Keratinocyte (primary cell): ENCODE data around the gene ASNSD1. TPM values are rescaled to one million over a fixed set of nuclear protein-coding genes. Genes with fewer than 3 reads are reported as not detected.

Source experiments
- DNase-seq: peaks from one replicate; pipeline ENCODE4 v3.0.0-alpha.2; 2011; ENCODE audit warnings: low read depth, missing footprints, low spot score
- FAIRE-seq: peaks from 2 replicates; lab custom pipeline; 2011; peaks lifted over from hg19 to GRCh38; lab: Jason Lieb, UNC
- H2AFZ ChIP-seq: 2 replicates; pipeline ENCODE4 v1.6.0; 2012; ENCODE audit warnings: low read length, control low read depth, inconsistent platforms; ENCODE audit not compliant: control insufficient read depth
- H3K27ac ChIP-seq: 2 replicates; pipeline ENCODE4 v1.5.1; 2011; ENCODE audit warnings: low read length; ENCODE audit not compliant: control insufficient read depth, insufficient read depth
- H3K27me3 ChIP-seq: 3 replicates; pipeline ENCODE4 v1.6.0; 2011; ENCODE audit warnings: low read length; ENCODE audit not compliant: control insufficient read depth, insufficient read depth; ENCODE audit errors: extremely low read depth
- H3K36me3 ChIP-seq, 2 experiments: 2 replicates in 1 of 2; 3 replicates in 1 of 2; pipeline ENCODE4 v1.5.1; 2011; ENCODE audit warnings: low read length in 2 of 2, mild to moderate bottlenecking in 1 of 2; ENCODE audit not compliant: control insufficient read depth in 2 of 2, insufficient read depth in 2 of 2; ENCODE audit errors: extremely low read depth in 1 of 2
- H3K4me1 ChIP-seq: 3 replicates; pipeline ENCODE4 v1.5.1; 2011; ENCODE audit warnings: low read length; ENCODE audit not compliant: control insufficient read depth, insufficient read depth; ENCODE audit errors: extremely low read depth
- H3K4me2 ChIP-seq: 3 replicates; pipeline ENCODE4 v1.6.0; 2011; ENCODE audit warnings: low read depth, low read length; ENCODE audit not compliant: control insufficient read depth, insufficient read depth; ENCODE audit errors: extremely low read depth
- H3K4me3 ChIP-seq, 3 experiments: fragments of 200-600 bp in 1 of 3; sonication (generic) in 1 of 3; 2 replicates in 2 of 3; 3 replicates in 1 of 3; pipeline ENCODE4 v1.5.1; 2011 to 2016; ENCODE audit warnings: low read length in 3 of 3, mild to moderate bottlenecking in 3 of 3, control low read depth in 2 of 3, inconsistent platforms in 1 of 3, low read depth in 1 of 3, mixed read lengths in 1 of 3, mixed run types in 1 of 3, moderate library complexity in 1 of 3; ENCODE audit not compliant: control insufficient read depth in 2 of 3, insufficient read depth in 2 of 3; ENCODE audit errors: extremely low read depth in 1 of 3
- H3K79me2 ChIP-seq: 2 replicates; pipeline ENCODE4 v1.6.0; 2012; ENCODE audit warnings: low read length; ENCODE audit not compliant: control insufficient read depth, insufficient read depth
- H3K9ac ChIP-seq: 3 replicates; pipeline ENCODE4 v1.6.0; 2011; ENCODE audit warnings: low read length; ENCODE audit not compliant: control insufficient read depth, insufficient read depth; ENCODE audit errors: extremely low read depth
- H3K9me1 ChIP-seq: 3 replicates; pipeline ENCODE4 v1.6.0; 2011; ENCODE audit warnings: low read length; ENCODE audit not compliant: control insufficient read depth, insufficient read depth; ENCODE audit errors: extremely low read depth
- H3K9me3 ChIP-seq: 2 replicates; pipeline ENCODE4 v1.5.1; 2012; ENCODE audit warnings: low read depth, low read length; ENCODE audit not compliant: control insufficient read depth
- H4K20me1 ChIP-seq: 3 replicates; pipeline ENCODE4 v1.6.0; 2011; ENCODE audit warnings: low read length; ENCODE audit not compliant: control insufficient read depth, insufficient read depth; ENCODE audit errors: extremely low read depth
- CTCF ChIP-seq, 3 experiments: IDR thresholded peaks in 1 of 3; conservative IDR thresholded peaks in 1 of 3; optimal IDR thresholded peaks in 1 of 3; 2 replicates in 2 of 3; 3 replicates in 1 of 3; pipeline versions ENCODE3 to v1.5.1; 2011; ENCODE audit warnings: low read length in 3 of 3, mild to moderate bottlenecking in 3 of 3, moderate library complexity in 2 of 3, control low read depth in 1 of 3, inconsistent platforms in 1 of 3; ENCODE audit not compliant: insufficient read depth in 2 of 3; ENCODE audit errors: extremely low read depth in 1 of 3
- EZH2 ChIP-seq: IDR thresholded peaks from one replicate; pipeline ENCODE4 v1.6.1; 2012; ENCODE audit warnings: inconsistent platforms, mild to moderate bottlenecking, low read length, moderate library complexity
- dilution Hi-C: fragments of 300-500 bp; cut with MboI; formaldehyde crosslinking; loops from one replicate; pipeline ENCODE4 v1.7.0; 2020; ENCODE audit warnings: low sequenced_read_pairs; ENCODE audit not compliant: extremely low pct_ligation_motif_present
- polyA plus RNA-seq, 5 experiments: library from polyadenylated mRNA; depleted of rRNA in 3 of 5; stranded (reverse) in 3 of 5; stranded (forward) in 1 of 5; unstranded in 1 of 5; fragments of >200 nt; gene quantifications; 1 replicate in 1 of 5; 2 replicates in 3 of 5; 3 replicates in 1 of 5; pipeline versions ENCODE4 v1.2.1 to v1.2.3, GENCODE V29; 2011 to 2012; ENCODE audit warnings: missing spikeins in 2 of 5, low read depth in 1 of 5, low replicate concordance in 1 of 5

ASNSD1 gene
- polyA plus RNA-seq, 1 donor (not counting 4 experiments of a cell fraction or from before 2014, with no cell fraction given), result 40.0 TPM

GRCh38 chr2:189618197-189618596 is 43.1 kb upstream of the ASNSD1 start:
- no peaks in the 10 kb centered on the region for H3K79me2 ChIP-seq
- peaks cover 3% of the 10 kb centered on the region for H3K4me1 ChIP-seq
- peak; percentile 23 for FAIRE-seq
- no peak overlapping the region for H3K27ac ChIP-seq
- H3K9ac ChIP-seq, result no peak overlapping the region
- no peak overlapping the region for H2AFZ ChIP-seq
- H3K27me3 ChIP-seq, result no peaks in the 10 kb centered on the region
- dilution Hi-C loops, result no loop called here
- no peak overlapping the region for H3K4me2 ChIP-seq
- H4K20me1 ChIP-seq, result no peaks in the 10 kb centered on the region
- no peak for TF ChIP-seq EZH2
- TF ChIP-seq CTCF (optimal IDR thresholded peaks at IDR 0.05 in 1 of 3, IDR thresholded peaks at IDR 0.05 in 1 of 3, conservative IDR thresholded peaks at IDR 0.05 in 1 of 3; ENCODE audit: extremely low read depth in 1 of 3, insufficient read depth in 2 of 3, low read length in 3 of 3), result no peak
- no peaks in the 10 kb centered on the region for H3K9me3 ChIP-seq
- H3K9me1 ChIP-seq, result no peaks in the 10 kb centered on the region
- no peak overlapping the region for H3K4me3 ChIP-seq
- no peaks in the 10 kb centered on the region for H3K36me3 ChIP-seq
- DNase-seq, result no peak

GRCh38 chr2:189621781-189622180 is 39.5 kb upstream of the ASNSD1 start:
- Histone ChIP-seq H3K4me2 (no peak overlapping the region), H4K20me1 (no peaks in the 10 kb centered on the region), H3K9me1 (no peaks in the 10 kb centered on the region), H3K4me3 (no peak overlapping the region), H3K9ac (no peak overlapping the region), H3K9me3 (no peaks in the 10 kb centered on the region), H3K27me3 (no peaks in the 10 kb centered on the region), H3K36me3 (no peaks in the 10 kb centered on the region), H3K27ac (no peak overlapping the region), H2AFZ (no peak overlapping the region), H3K79me2 (no peaks in the 10 kb centered on the region), H3K4me1 (no peaks in the 10 kb centered on the region)
- dilution Hi-C loops, result no loop called here
- FAIRE-seq, result no peak
- no peak for TF ChIP-seq CTCF (optimal IDR thresholded peaks at IDR 0.05 in 1 of 3, IDR thresholded peaks at IDR 0.05 in 1 of 3, conservative IDR thresholded peaks at IDR 0.05 in 1 of 3; ENCODE audit: extremely low read depth in 1 of 3, insufficient read depth in 2 of 3, low read length in 3 of 3)
- no peak for TF ChIP-seq EZH2
- no peak for DNase-seq
